HEK293 (cell line): ENCODE measurements around the gene AGMAT.

Source experiments
- CTCF ChIA-PET: fragments of 350-600 bp; formaldehyde crosslinking; extraction: SDS; loops from one replicate; lab custom pipeline; 2021; ENCODE audit warnings: antibody characterized with exemption; lab: Yijun Ruan, JAX
- POLR2A ChIA-PET: fragments of 300-600 bp; formaldehyde crosslinking; extraction: SDS; loops from one replicate; lab custom pipeline; 2020; ENCODE audit warnings: antibody characterized with exemption, inconsistent platforms; lab: Yijun Ruan, JAX
- H3K27ac ChIP-seq: fragments of 200-500 bp; sonication (Bioruptor generic); 2 replicates; pipeline ENCODE4 v1.5.1; 2014; ENCODE audit warnings: low read depth, low read length, control low read depth, inconsistent platforms; ENCODE audit errors: extremely low read depth
- H3K36me3 ChIP-seq, 2 experiments: fragments of 200-500 bp in 1 of 2; sonication (Bioruptor generic) in 1 of 2; 1 replicate in 1 of 2; 2 replicates in 1 of 2; pipeline ENCODE4 v1.5.1; 2014 to 2017; ENCODE audit warnings: inconsistent platforms in 2 of 2, low read length in 2 of 2; ENCODE audit not compliant: control insufficient read depth in 2 of 2, insufficient read depth in 1 of 2
- H3K4me1 ChIP-seq: fragments of 200-500 bp; sonication (Bioruptor generic); 2 replicates; pipeline ENCODE4 v1.5.1; 2014; ENCODE audit warnings: mild to moderate bottlenecking, low read length, inconsistent platforms; ENCODE audit not compliant: control insufficient read depth, insufficient read depth
- H3K4me3 ChIP-seq: 2 replicates; pipeline ENCODE4 v1.5.1; 2011; ENCODE audit warnings: low read depth, mild to moderate bottlenecking, control low read depth, low read length, moderate library complexity
- H3K9me3 ChIP-seq: fragments of 200-500 bp; sonication (Bioruptor generic); 2 replicates; pipeline ENCODE4 v1.5.1; 2014; ENCODE audit warnings: low read depth, low read length, inconsistent platforms; ENCODE audit not compliant: control insufficient read depth, insufficient read depth
- AEBP2 ChIP-seq: fragments of 450-650 bp; formaldehyde crosslinking; IDR thresholded peaks from 2 replicates; pipeline ENCODE4 v1.5.1; 2016; ENCODE audit warnings: missing biosample characterization, missing genetic modification characterization, borderline replicate concordance
- ATF2 ChIP-seq: fragments of 450-650 bp; formaldehyde crosslinking; IDR thresholded peaks from 2 replicates; pipeline ENCODE4 v1.5.1; 2016; ENCODE audit warnings: missing biosample characterization, missing genetic modification characterization, low read depth
- GLI4 ChIP-seq: fragments of 450-650 bp; formaldehyde crosslinking; IDR thresholded peaks from 2 replicates; pipeline ENCODE4 v1.5.1; 2016; ENCODE audit warnings: missing biosample characterization, missing genetic modification characterization
- PRDM1 ChIP-seq: fragments of 450-650 bp; formaldehyde crosslinking; IDR thresholded peaks from 2 replicates; pipeline ENCODE4; 2016; ENCODE audit warnings: missing biosample characterization, missing genetic modification characterization
- ZFP3 ChIP-seq: fragments of 450-650 bp; formaldehyde crosslinking; IDR thresholded peaks from 2 replicates; pipeline ENCODE4 v1.5.1; 2016; ENCODE audit warnings: low read depth, missing biosample characterization, missing genetic modification characterization
- ZFP37 ChIP-seq: fragments of 450-650 bp; formaldehyde crosslinking; IDR thresholded peaks from 2 replicates; pipeline ENCODE4 v1.5.1; 2016; ENCODE audit warnings: missing biosample characterization, missing genetic modification characterization
- ZNF114 ChIP-seq: fragments of 450-650 bp; formaldehyde crosslinking; IDR thresholded peaks from 2 replicates; pipeline ENCODE4 v1.5.0; 2017; ENCODE audit warnings: missing biosample characterization, missing genetic modification characterization
- ZNF214 ChIP-seq: fragments of 450-650 bp; formaldehyde crosslinking; IDR thresholded peaks from 2 replicates; pipeline ENCODE4 v1.5.1; 2017; ENCODE audit warnings: missing biosample characterization, mild to moderate bottlenecking, missing genetic modification characterization, borderline replicate concordance
- ZNF26 ChIP-seq: fragments of 450-650 bp; formaldehyde crosslinking; IDR thresholded peaks from 2 replicates; pipeline ENCODE4 v1.5.1; 2016; ENCODE audit warnings: missing biosample characterization, missing genetic modification characterization
- ZNF292 ChIP-seq: fragments of 450-650 bp; formaldehyde crosslinking; IDR thresholded peaks from 2 replicates; pipeline ENCODE4 v1.5.1; 2016; ENCODE audit warnings: low read depth, missing biosample characterization, missing genetic modification characterization, borderline replicate concordance
- ZNF391 ChIP-seq: fragments of 450-650 bp; formaldehyde crosslinking; IDR thresholded peaks from 2 replicates; pipeline ENCODE4 v1.5.1; 2016; ENCODE audit warnings: low read depth, missing biosample characterization, missing genetic modification characterization, borderline replicate concordance
- ZNF394 ChIP-seq: fragments of 450-650 bp; formaldehyde crosslinking; IDR thresholded peaks from 2 replicates; pipeline ENCODE4 v1.5.1; 2016; ENCODE audit warnings: missing biosample characterization, missing genetic modification characterization, mild to moderate bottlenecking, moderate library complexity, borderline replicate concordance
- ZNF518A ChIP-seq: fragments of 450-650 bp; formaldehyde crosslinking; conservative IDR thresholded peaks from 2 replicates; pipeline ENCODE4 v1.5.1; 2016; ENCODE audit warnings: low read depth, missing biosample characterization, missing genetic modification characterization
- ZNF561 ChIP-seq: fragments of 450-650 bp; IDR thresholded peaks from 2 replicates; pipeline ENCODE4 v1.5.1; 2018; ENCODE audit warnings: missing biosample characterization, missing genetic modification characterization, borderline replicate concordance
- ZNF585B ChIP-seq: fragments of 450-650 bp; formaldehyde crosslinking; IDR thresholded peaks from 2 replicates; pipeline ENCODE4 v1.5.1; 2016; ENCODE audit warnings: missing biosample characterization, missing genetic modification characterization
- ZNF747 ChIP-seq: fragments of 450-650 bp; formaldehyde crosslinking; IDR thresholded peaks from 2 replicates; pipeline ENCODE4 v1.5.1; 2016; ENCODE audit warnings: missing biosample characterization, missing genetic modification characterization
- ZNF791 ChIP-seq: fragments of 450-650 bp; formaldehyde crosslinking; IDR thresholded peaks from 2 replicates; pipeline ENCODE4 v1.5.1; 2016; ENCODE audit warnings: missing biosample characterization, missing genetic modification characterization
- ZSCAN5A ChIP-seq: fragments of 450-650 bp; formaldehyde crosslinking; IDR thresholded peaks from 2 replicates; pipeline ENCODE4 v1.5.1; 2016; ENCODE audit warnings: missing biosample characterization, missing genetic modification characterization

The AGMAT gene

GRCh38 chr1:15522551-15522950 lies 62.3 kb downstream of the AGMAT start:
- CTCF ChIA-PET: interaction anchor here (0.7 kb wide), 1 partner anchor 1363 kb away, joined by 4 read pairs; no protein-coding TSS in a partner anchor
- H3K27ac ChIP-seq: no peak overlapping the region
- peaks cover 7% of the 10 kb centered on the region for H3K4me1 ChIP-seq
- peaks cover 0 to 8% of the 10 kb centered on the region in 2 experiments; a peak in 1 of 3 replicates for H3K36me3 ChIP-seq
- POLR2A ChIA-PET: no interaction called here
- H3K4me3 ChIP-seq: no peak overlapping the region
- no peaks in the 10 kb centered on the region for H3K9me3 ChIP-seq
- TF ChIP-seq ZFP37 (tag by site-specific recombination) (no peak), ZNF391 (tag by site-specific recombination) (no peak), ZNF214 (tag by site-specific recombination) (no peak), ZNF292 (tag by site-specific recombination) (no peak), ZNF394 (tag by site-specific recombination) (no peak), ZNF114 (tag by site-specific recombination) (no peak), PRDM1 (tag by site-specific recombination) (no peak), GLI4 (tag by site-specific recombination) (no peak), AEBP2 (tag by site-specific recombination) (no peak), ZNF518A (no peak), ZNF747 (tag by site-specific recombination) (no peak), ZNF585B (no peak), ZNF791 (tag by site-specific recombination) (no peak), ATF2 (tag by site-specific recombination) (no peak), ZNF26 (tag by site-specific recombination) (no peak), ZFP3 (tag by site-specific recombination) (no peak), ZSCAN5A (tag by site-specific recombination) (no peak), ZNF561 (tag by site-specific recombination) (no peak)
